HL-60 (cell line): Measurements from ENCODE around the gene PTRH2.

ENCODE experiments used
- DNase-seq, 2 experiments: peaks; one replicate each; pipeline ENCODE4 v3.0.0-alpha.2; 2010 to 2020; ENCODE audit warnings: low read depth in 1 of 2, low spot score in 1 of 2
- H3K27ac ChIP-seq: fragments of 250-450 bp; sonication (Bioruptor Pico); replicated peaks from 2 replicates; pipeline ENCODE4 v1.5.1; 2020; ENCODE audit warnings: mild to moderate bottlenecking, moderate library complexity
- H3K27me3 ChIP-seq: fragments of 250-450 bp; sonication (Bioruptor Pico); 2 replicates; pipeline ENCODE4 v1.5.1; 2021; ENCODE audit warnings: mild to moderate bottlenecking, moderate library complexity; ENCODE audit not compliant: insufficient read depth, poor library complexity, severe bottlenecking
- H3K4me3 ChIP-seq: replicated peaks from 2 replicates; pipeline ENCODE4 v1.5.1; 2011; ENCODE audit warnings: mild to moderate bottlenecking, control low read depth, low read length; ENCODE audit not compliant: insufficient read depth
- GABPA ChIP-seq: IDR thresholded peaks from 2 replicates; pipeline ENCODE4 v1.6.1; 2012; ENCODE audit warnings: low read depth
- POLR2AphosphoS5 ChIP-seq: IDR thresholded peaks from 2 replicates; pipeline ENCODE4 v1.6.1; 2012; ENCODE audit warnings: low read depth
- SPI1 ChIP-seq: IDR thresholded peaks from 2 replicates; pipeline ENCODE4 v1.6.1; 2012; ENCODE audit warnings: low read depth, mild to moderate bottlenecking, borderline replicate concordance
- TF ChIP-seq, protein P1 (sequence below): IDR thresholded peaks from 2 replicates; pipeline ENCODE4 v1.6.1; 2012; ENCODE audit warnings: low read depth; ENCODE audit not compliant: insufficient replicate concordance
- TF ChIP-seq, protein P2 (sequence below): IDR thresholded peaks from one replicate; pipeline ENCODE4 v1.5.1; 2011; ENCODE audit warnings: low read length, control low read depth, inconsistent platforms; ENCODE audit not compliant: insufficient read depth

Gene PTRH2

DNA sequence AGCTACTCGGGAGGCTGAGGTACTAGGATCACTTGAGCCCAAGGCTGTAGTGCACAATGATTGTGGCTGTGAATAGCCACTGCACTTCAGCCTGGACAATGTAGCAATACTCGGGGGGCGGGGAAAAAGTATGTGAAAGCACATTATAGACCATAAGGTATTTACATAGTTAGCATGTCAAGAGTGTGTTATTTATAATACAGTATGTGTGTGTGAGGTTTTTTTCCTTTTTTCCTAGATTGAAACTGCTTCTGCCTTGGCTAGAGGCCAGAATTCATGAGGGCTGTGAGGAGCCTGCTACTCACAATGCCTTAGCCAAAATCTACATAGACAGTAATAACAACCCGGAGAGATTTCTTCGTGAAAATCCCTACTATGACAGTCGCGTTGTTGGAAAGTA, 30.5 kb downstream of the PTRH2 start:
- Histone ChIP-seq H3K4me3 (no peak overlapping the region), H3K27ac (no peak overlapping the region), H3K27me3 (no peaks in the 10 kb centered on the region)
- TF ChIP-seq SPI1: no peak
- no peak for TF ChIP-seq POLR2AphosphoS5
- no peak for TF ChIP-seq GABPA
- TF ChIP-seq, protein P1, sequence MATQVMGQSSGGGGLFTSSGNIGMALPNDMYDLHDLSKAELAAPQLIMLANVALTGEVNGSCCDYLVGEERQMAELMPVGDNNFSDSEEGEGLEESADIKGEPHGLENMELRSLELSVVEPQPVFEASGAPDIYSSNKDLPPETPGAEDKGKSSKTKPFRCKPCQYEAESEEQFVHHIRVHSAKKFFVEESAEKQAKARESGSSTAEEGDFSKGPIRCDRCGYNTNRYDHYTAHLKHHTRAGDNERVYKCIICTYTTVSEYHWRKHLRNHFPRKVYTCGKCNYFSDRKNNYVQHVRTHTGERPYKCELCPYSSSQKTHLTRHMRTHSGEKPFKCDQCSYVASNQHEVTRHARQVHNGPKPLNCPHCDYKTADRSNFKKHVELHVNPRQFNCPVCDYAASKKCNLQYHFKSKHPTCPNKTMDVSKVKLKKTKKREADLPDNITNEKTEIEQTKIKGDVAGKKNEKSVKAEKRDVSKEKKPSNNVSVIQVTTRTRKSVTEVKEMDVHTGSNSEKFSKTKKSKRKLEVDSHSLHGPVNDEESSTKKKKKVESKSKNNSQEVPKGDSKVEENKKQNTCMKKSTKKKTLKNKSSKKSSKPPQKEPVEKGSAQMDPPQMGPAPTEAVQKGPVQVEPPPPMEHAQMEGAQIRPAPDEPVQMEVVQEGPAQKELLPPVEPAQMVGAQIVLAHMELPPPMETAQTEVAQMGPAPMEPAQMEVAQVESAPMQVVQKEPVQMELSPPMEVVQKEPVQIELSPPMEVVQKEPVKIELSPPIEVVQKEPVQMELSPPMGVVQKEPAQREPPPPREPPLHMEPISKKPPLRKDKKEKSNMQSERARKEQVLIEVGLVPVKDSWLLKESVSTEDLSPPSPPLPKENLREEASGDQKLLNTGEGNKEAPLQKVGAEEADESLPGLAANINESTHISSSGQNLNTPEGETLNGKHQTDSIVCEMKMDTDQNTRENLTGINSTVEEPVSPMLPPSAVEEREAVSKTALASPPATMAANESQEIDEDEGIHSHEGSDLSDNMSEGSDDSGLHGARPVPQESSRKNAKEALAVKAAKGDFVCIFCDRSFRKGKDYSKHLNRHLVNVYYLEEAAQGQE: no peak
- TF ChIP-seq, protein P2, sequence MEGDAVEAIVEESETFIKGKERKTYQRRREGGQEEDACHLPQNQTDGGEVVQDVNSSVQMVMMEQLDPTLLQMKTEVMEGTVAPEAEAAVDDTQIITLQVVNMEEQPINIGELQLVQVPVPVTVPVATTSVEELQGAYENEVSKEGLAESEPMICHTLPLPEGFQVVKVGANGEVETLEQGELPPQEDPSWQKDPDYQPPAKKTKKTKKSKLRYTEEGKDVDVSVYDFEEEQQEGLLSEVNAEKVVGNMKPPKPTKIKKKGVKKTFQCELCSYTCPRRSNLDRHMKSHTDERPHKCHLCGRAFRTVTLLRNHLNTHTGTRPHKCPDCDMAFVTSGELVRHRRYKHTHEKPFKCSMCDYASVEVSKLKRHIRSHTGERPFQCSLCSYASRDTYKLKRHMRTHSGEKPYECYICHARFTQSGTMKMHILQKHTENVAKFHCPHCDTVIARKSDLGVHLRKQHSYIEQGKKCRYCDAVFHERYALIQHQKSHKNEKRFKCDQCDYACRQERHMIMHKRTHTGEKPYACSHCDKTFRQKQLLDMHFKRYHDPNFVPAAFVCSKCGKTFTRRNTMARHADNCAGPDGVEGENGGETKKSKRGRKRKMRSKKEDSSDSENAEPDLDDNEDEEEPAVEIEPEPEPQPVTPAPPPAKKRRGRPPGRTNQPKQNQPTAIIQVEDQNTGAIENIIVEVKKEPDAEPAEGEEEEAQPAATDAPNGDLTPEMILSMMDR: no peak
- DNase-seq: no peak

DNA sequence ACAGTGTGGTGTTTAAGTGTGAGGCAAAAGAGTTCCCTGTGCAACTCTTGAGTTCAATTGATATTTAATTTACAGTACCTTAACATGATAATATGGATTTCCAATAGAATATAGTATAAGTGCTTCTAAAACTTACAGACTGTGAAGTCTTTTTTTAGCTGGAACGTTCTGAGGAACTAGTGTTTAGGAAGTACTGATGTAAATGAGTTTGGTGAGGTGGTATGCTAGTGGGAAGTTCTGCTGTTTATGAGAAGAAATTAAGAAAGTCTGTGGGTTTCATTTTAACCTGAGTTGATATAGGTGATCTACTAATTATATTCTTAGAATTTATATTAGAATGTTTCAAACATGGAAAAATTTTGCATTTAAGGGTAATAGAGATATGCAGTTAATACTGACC, 32.0 kb downstream of the PTRH2 start:
- no peak overlapping the region for H3K27ac ChIP-seq
- TF ChIP-seq POLR2AphosphoS5: no peak
- TF ChIP-seq, protein P2: no peak
- no peak for TF ChIP-seq SPI1
- TF ChIP-seq, protein P1: no peak
- no peak for TF ChIP-seq GABPA
- H3K4me3 ChIP-seq: no peak overlapping the region
- no peak for DNase-seq
- H3K27me3 ChIP-seq: no peaks in the 10 kb centered on the region

DNA sequence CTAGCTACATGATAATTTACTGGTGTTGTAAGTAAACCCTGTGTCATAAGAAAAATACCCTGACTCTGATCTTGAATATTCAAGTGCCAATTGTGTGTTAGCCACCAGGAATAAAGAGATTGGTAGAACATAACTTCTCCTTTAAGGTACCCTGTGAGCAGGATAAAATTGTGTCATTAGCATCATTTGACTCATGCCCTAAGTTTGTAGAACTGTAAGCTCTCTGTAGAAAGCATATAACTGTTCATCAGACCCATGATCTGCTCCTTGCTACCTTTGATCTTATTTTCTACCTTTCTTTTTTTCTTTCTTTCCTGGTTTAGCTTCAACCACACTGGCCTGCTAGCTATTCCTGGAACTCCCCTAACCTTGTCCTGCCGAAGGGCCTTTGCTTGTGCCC, 35.8 kb downstream of the PTRH2 start:
- TF ChIP-seq POLR2AphosphoS5 (no peak), GABPA (no peak), SPI1 (no peak)
- TF ChIP-seq, protein P1: no peak
- TF ChIP-seq, protein P2: no peak
- Histone ChIP-seq H3K27me3 (no peaks in the 10 kb centered on the region), H3K4me3 (no peak overlapping the region), H3K27ac (no peak overlapping the region)
- DNase-seq: no peak
